PC-3 (cell line): ENCODE data around the gene TRABD2B. TPM values are rescaled to one million over a fixed set of nuclear protein-coding genes. Genes with fewer than 3 reads are reported as not detected.

Experiments
- ATAC-seq: fragments of 200-7000 bp; cut with Tn5 transposase; 2 replicates; pipeline ENCODE4 v1.9.1; 2020; ENCODE audit warnings: mild to moderate bottlenecking, moderate library complexity
- BruUV-seq: library from RNA; stranded (reverse); fragments of 400-500 nt; replicated peaks from 2 replicates; lab custom pipeline; 2021; lab: Mats Ljungman, UMichigan
- CTCF ChIA-PET: fragments of 300-600 bp; sonication (Branson Sonifier 250); formaldehyde crosslinking; loops from one replicate; lab custom pipeline; 2022; ENCODE audit warnings: antibody characterized with exemption; lab: Charles Lee
- POLR2A ChIA-PET: fragments of 300-600 bp; sonication (Branson Sonifier 250); formaldehyde crosslinking; loops from one replicate; lab custom pipeline; 2022; ENCODE audit warnings: antibody characterized with exemption; ENCODE audit not compliant: unreplicated experiment; lab: Charles Lee
- DNase-seq: peaks from one replicate; pipeline ENCODE4 v3.0.0-alpha.2; 2015
- H2AFZ ChIP-seq: fragments of 300-600 bp; sonication (generic); 2 replicates; pipeline ENCODE4 v1.6.0; 2016; ENCODE audit warnings: antibody characterized with exemption, low read length
- H3F3A ChIP-seq: fragments of 300-600 bp; sonication (generic); one replicate; pipeline ENCODE4 v1.6.0; 2017; ENCODE audit warnings: antibody characterized with exemption, low read length, control low read depth, mild to moderate bottlenecking; ENCODE audit not compliant: unreplicated experiment
- H3K27ac ChIP-seq: fragments of 300-600 bp; sonication (generic); 2 replicates; pipeline ENCODE4 v1.5.1; 2016; ENCODE audit warnings: mild to moderate bottlenecking, low read length
- H3K27me3 ChIP-seq: fragments of 300-600 bp; sonication (generic); 2 replicates; pipeline ENCODE4 v1.6.1; 2016; ENCODE audit warnings: low read length, mixed read lengths
- H3K36me3 ChIP-seq: fragments of 300-600 bp; sonication (generic); 2 replicates; pipeline ENCODE4 v1.6.1; 2016; ENCODE audit warnings: low read depth, mixed run types, low read length, mixed read lengths
- H3K4me1 ChIP-seq: fragments of 300-600 bp; sonication (generic); 2 replicates; pipeline ENCODE4 v1.5.1; 2016; ENCODE audit warnings: low read length; ENCODE audit not compliant: insufficient read depth
- H3K4me2 ChIP-seq: fragments of 300-600 bp; sonication (generic); 2 replicates; pipeline ENCODE4 v1.6.0; 2016; ENCODE audit warnings: low read length
- H3K4me3 ChIP-seq: fragments of 300-600 bp; sonication (generic); 2 replicates; pipeline ENCODE4 v1.5.1; 2016; ENCODE audit warnings: mild to moderate bottlenecking, low read length, mixed read lengths
- H3K79me2 ChIP-seq: fragments of 300-600 bp; sonication (generic); 2 replicates; pipeline ENCODE4 v1.6.1; 2017; ENCODE audit warnings: low read length, mixed read lengths
- H3K9ac ChIP-seq: fragments of 300-600 bp; sonication (generic); 2 replicates; pipeline ENCODE4 v1.6.0; 2016; ENCODE audit warnings: mild to moderate bottlenecking, low read length
- H3K9me2 ChIP-seq: fragments of 300-600 bp; sonication (generic); replicated peaks from 2 replicates; pipeline ENCODE4 v1.6.1; 2016; ENCODE audit warnings: mixed run types, low read length, mixed read lengths
- H3K9me3 ChIP-seq: fragments of 300-600 bp; sonication (generic); 2 replicates; pipeline ENCODE4 v1.6.1; 2016; ENCODE audit warnings: low read length, mixed read lengths
- H4K20me1 ChIP-seq: fragments of 300-600 bp; sonication (generic); 2 replicates; pipeline ENCODE4 v1.6.1; 2016; ENCODE audit warnings: low read length, mixed read lengths
- EZH2 ChIP-seq: fragments of 300-600 bp; sonication (generic); IDR thresholded peaks from one replicate; pipeline ENCODE4 v1.6.1; 2017; ENCODE audit warnings: antibody characterized with exemption, mild to moderate bottlenecking, low read length; ENCODE audit not compliant: unreplicated experiment
- EZH2phosphoT487 ChIP-seq: fragments of 300-600 bp; sonication (generic); IDR thresholded peaks from 2 replicates; pipeline ENCODE4 v1.6.1; 2018; ENCODE audit warnings: mild to moderate bottlenecking, antibody characterized with exemption, low read length, borderline replicate concordance
- intact Hi-C: fragments of 100-400 bp; cut with micrococcal nuclease; formaldehyde crosslinking; loops from 2 replicates; pipeline ENCODE4 v1.9.0; 2023
- total RNA-seq: library from RNA; depleted of rRNA; stranded (reverse); fragments of >200 nt; gene quantifications from 2 replicates; pipeline ENCODE4 v1.2.3, GENCODE V29; 2014
- TF ChIP-seq, protein P1 (sequence below): fragments of 300-600 bp; sonication (generic); conservative IDR thresholded peaks from 2 replicates; pipeline ENCODE4 v1.5.1; 2017; ENCODE audit warnings: antibody characterized with exemption, low read depth, mild to moderate bottlenecking, low read length

TRABD2B gene
- total RNA-seq, 1 experiment from 2014 or later: 0.44 TPM

DNA sequence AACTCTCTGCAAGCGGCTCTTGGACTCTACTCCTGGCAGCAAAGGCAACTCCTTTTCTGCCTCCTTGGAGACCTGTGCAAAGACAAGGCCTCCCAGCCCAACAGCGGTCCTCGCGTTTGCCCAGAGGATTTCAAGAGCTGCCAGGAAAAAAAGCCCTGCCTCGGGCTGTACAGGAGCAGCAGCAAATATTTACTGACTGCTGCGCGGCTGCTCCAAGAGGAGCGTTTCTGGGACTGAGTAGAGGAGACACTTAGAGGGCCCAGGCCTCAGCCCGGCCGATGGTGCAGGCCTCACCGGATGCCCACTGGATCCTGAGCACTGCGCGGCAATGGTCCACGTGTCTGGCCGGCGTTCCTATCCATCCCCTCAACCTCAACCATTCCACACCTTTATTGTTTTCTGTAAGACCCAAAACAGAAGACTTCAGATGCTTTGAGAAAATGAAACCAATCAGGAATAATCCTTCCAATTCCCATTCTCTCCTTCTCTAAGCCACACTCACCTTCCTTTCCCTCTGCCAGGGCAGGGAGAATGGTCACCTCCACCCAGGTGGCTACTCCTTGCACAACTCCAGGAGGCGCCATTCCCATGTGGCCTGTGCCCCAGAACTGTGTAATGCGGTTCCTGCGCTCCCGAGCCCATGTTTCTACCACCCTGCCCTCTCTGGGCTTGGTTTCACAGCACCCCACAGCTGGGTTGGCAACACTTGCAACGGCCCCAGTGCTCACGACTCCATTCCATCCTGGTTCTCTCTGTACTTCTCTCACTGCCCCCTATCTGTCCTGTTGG is 215.8 kb downstream of the TRABD2B start:
- DNase-seq (no peak), ATAC-seq (no peak)
- intact Hi-C loops: loop anchor here (10.0 kb wide), 1 partner anchor 213 kb away; the partner anchor contains the start of gene TRABD2B
- no peaks in the 10 kb centered on the region for H3K27me3 ChIP-seq
- no peaks in the 10 kb centered on the region for H3K36me3 ChIP-seq
- H3K9me2 ChIP-seq: no peaks in the 10 kb centered on the region
- no peaks in the 10 kb centered on the region for H3F3A ChIP-seq
- no TSS peak for BruUV-seq
- no peaks in the 10 kb centered on the region for H3K9me3 ChIP-seq
- H3K9ac ChIP-seq: no peak overlapping the region
- H3K4me3 ChIP-seq: no peak overlapping the region
- ChIA-PET POLR2A (no interaction called here), CTCF (no interaction called here)
- peaks cover 4% of the 10 kb centered on the region for H3K4me1 ChIP-seq
- TF ChIP-seq EZH2 (no peak), EZH2phosphoT487 (no peak)
- TF ChIP-seq, protein P1, sequence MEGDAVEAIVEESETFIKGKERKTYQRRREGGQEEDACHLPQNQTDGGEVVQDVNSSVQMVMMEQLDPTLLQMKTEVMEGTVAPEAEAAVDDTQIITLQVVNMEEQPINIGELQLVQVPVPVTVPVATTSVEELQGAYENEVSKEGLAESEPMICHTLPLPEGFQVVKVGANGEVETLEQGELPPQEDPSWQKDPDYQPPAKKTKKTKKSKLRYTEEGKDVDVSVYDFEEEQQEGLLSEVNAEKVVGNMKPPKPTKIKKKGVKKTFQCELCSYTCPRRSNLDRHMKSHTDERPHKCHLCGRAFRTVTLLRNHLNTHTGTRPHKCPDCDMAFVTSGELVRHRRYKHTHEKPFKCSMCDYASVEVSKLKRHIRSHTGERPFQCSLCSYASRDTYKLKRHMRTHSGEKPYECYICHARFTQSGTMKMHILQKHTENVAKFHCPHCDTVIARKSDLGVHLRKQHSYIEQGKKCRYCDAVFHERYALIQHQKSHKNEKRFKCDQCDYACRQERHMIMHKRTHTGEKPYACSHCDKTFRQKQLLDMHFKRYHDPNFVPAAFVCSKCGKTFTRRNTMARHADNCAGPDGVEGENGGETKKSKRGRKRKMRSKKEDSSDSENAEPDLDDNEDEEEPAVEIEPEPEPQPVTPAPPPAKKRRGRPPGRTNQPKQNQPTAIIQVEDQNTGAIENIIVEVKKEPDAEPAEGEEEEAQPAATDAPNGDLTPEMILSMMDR: no peak
- H3K4me2 ChIP-seq: no peak overlapping the region
- H3K27ac ChIP-seq: no peak overlapping the region
- no peak overlapping the region for H2AFZ ChIP-seq
- H3K79me2 ChIP-seq: no peaks in the 10 kb centered on the region
- no peaks in the 10 kb centered on the region for H4K20me1 ChIP-seq

DNA sequence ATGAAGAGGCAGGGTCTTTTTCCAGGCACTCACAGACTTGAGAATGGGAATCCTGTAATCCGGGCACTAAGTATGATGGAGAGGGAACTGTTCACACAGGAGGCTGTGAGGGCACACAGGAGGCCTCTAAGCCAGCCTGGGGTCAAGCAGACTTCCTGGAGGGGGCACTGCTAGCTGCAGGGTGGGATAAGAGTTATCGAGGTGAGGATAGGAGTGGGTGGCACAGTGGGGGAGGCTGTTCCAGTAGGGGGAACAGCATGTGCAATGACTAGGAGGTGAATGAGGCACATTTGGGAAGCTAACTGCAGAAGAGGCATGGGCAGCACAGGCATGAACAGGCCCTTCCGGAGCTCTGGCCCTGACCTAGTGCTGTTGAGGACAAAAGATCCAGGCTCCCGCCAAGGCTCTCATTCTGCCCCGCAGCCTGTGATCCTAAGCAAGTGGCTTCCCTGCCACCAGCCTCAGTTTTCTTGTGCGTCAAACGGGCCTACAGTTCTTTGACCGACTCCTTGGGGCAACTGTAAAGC is 216.7 kb downstream of the TRABD2B start:
- Histone ChIP-seq H3K9ac (no peak overlapping the region), H3K9me2 (no peaks in the 10 kb centered on the region), H3K36me3 (no peaks in the 10 kb centered on the region), H3K79me2 (no peaks in the 10 kb centered on the region), H3K4me1 (peaks cover 4% of the 10 kb centered on the region), H2AFZ (no peak overlapping the region), H3F3A (no peaks in the 10 kb centered on the region), H3K4me2 (no peak overlapping the region), H3K27me3 (no peaks in the 10 kb centered on the region), H3K9me3 (no peaks in the 10 kb centered on the region), H3K27ac (no peak overlapping the region), H3K4me3 (no peak overlapping the region), H4K20me1 (no peaks in the 10 kb centered on the region)
- DNase-seq: no peak
- intact Hi-C loops: loop anchor here (10.0 kb wide), 1 partner anchor 214 kb away; the partner anchor contains the start of gene TRABD2B
- ChIA-PET POLR2A (no interaction called here), CTCF (no interaction called here)
- no peak for ATAC-seq
- TF ChIP-seq, protein P1: no peak
- no peak for TF ChIP-seq EZH2
- no peak for TF ChIP-seq EZH2phosphoT487
- BruUV-seq: no TSS peak

DNA sequence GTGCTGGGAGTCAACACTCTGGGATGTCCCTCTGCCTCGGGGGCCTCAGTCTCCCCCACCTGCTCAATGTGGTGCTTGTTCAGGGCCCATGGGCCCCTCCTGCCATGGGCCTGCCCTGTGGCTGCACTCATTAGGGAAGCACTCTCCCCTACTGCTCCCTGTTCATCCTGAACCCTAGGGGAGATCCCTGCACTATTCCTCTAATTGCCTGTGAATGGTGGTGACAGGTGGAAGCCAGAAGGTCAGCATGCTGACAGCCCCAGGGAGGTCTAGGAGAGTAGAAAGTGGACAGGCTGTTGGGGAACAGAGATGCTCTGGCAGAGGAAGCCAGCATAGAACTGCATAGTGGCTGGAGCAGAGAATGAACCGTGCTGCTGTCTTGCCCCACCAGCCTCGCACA is 217.6 kb downstream of the TRABD2B start:
- no peaks in the 10 kb centered on the region for H3F3A ChIP-seq
- POLR2A ChIA-PET: no interaction called here
- peaks cover 4% of the 10 kb centered on the region for H3K4me1 ChIP-seq
- intact Hi-C loops: loop anchor here (10.0 kb wide), 1 partner anchor 215 kb away; the partner anchor contains the start of gene TRABD2B
- H3K36me3 ChIP-seq: no peaks in the 10 kb centered on the region
- H3K9me3 ChIP-seq: no peaks in the 10 kb centered on the region
- no peaks in the 10 kb centered on the region for H3K79me2 ChIP-seq
- no peak overlapping the region for H3K9ac ChIP-seq
- no peaks in the 10 kb centered on the region for H3K27me3 ChIP-seq
- no peak overlapping the region for H2AFZ ChIP-seq
- H3K9me2 ChIP-seq: no peaks in the 10 kb centered on the region
- H3K27ac ChIP-seq: no peak overlapping the region
- no peak for DNase-seq
- H4K20me1 ChIP-seq: no peaks in the 10 kb centered on the region
- BruUV-seq: no TSS peak
- H3K4me3 ChIP-seq: no peak overlapping the region
- no peak overlapping the region for H3K4me2 ChIP-seq
- ATAC-seq: no peak
- TF ChIP-seq EZH2: no peak
- no peak for TF ChIP-seq EZH2phosphoT487
- TF ChIP-seq, protein P1: no peak
- CTCF ChIA-PET: no interaction called here
